H1 (cell line): ENCODE data around the gene CDK5RAP3. TPM values are rescaled to one million over a fixed set of nuclear protein-coding genes. Genes with fewer than 3 reads are reported as not detected.

ENCODE experiments used
- CTCF ChIA-PET: fragments of 300-600 bp; sonication (Branson Sonifier 250); formaldehyde crosslinking; loops from one replicate; lab custom pipeline; 2021; ENCODE audit not compliant: partially characterized antibody; lab: Charles Lee
- POLR2A ChIA-PET: fragments of 300-600 bp; sonication (Branson Sonifier 250); formaldehyde crosslinking; loops from one replicate; lab custom pipeline; 2021; ENCODE audit warnings: inconsistent platforms; ENCODE audit not compliant: partially characterized antibody; lab: Charles Lee
- DNase-seq, 2 experiments: peaks; one replicate each; pipeline versions ENCODE4 v3.0.0 to v3.0.0-alpha.2; 2010 to 2022; ENCODE audit warnings: low spot score in 2 of 2, low read depth in 1 of 2, mixed read lengths in 1 of 2
- FAIRE-seq: peaks from 2 replicates; lab custom pipeline; 2011; peaks lifted over from hg19 to GRCh38; lab: Jason Lieb, UNC
- H2AFZ ChIP-seq: 2 replicates; pipeline ENCODE4 v1.8.1; 2012; ENCODE audit warnings: low read length, inconsistent platforms
- H2AK5ac ChIP-seq: 2 replicates; pipeline ENCODE4 v1.6.1; 2013; ENCODE audit warnings: low read depth, low read length
- H2BK120ac ChIP-seq: replicated peaks from 2 replicates; pipeline ENCODE3; 2013; ENCODE audit warnings: low read depth, low read length, inconsistent platforms
- H2BK12ac ChIP-seq: 2 replicates; pipeline ENCODE4 v1.6.1; 2013; ENCODE audit warnings: low read depth, low read length
- H2BK15ac ChIP-seq: 2 replicates; pipeline ENCODE4 v1.6.1; 2013; ENCODE audit warnings: low read length
- H2BK20ac ChIP-seq: 2 replicates; pipeline ENCODE4 v1.6.1; 2013; ENCODE audit warnings: low read length
- H2BK5ac ChIP-seq: 2 replicates; pipeline ENCODE4 v1.6.1; 2013; ENCODE audit warnings: low read depth, low read length
- H3K14ac ChIP-seq: 2 replicates; pipeline ENCODE4 v1.6.1; 2013; ENCODE audit warnings: inconsistent platforms; ENCODE audit not compliant: insufficient read length
- H3K18ac ChIP-seq: 2 replicates; pipeline ENCODE4 v1.6.1; 2013; ENCODE audit warnings: low read length; ENCODE audit errors: extremely low read depth
- H3K23ac ChIP-seq: 2 replicates; pipeline ENCODE4 v1.6.1; 2013; ENCODE audit warnings: inconsistent platforms; ENCODE audit not compliant: insufficient read length
- H3K23me2 ChIP-seq: 2 replicates; pipeline ENCODE4 v1.6.1; 2013; ENCODE audit warnings: low read depth, low read length
- H3K27ac ChIP-seq: 2 replicates; pipeline ENCODE4 v1.6.1; 2011; ENCODE audit warnings: low read depth, low read length, inconsistent platforms
- H3K27me3 ChIP-seq, 4 experiments: replicated peaks in 1 of 4; 1 replicate in 1 of 4; 2 replicates in 3 of 4; pipeline versions ENCODE4 v1.6.1 to v1.8.1; 2011 to 2013; ENCODE audit warnings: low read length in 3 of 4, mild to moderate bottlenecking in 3 of 4, inconsistent platforms in 2 of 4, mixed read lengths in 2 of 4, moderate library complexity in 1 of 4; ENCODE audit not compliant: control insufficient read depth in 3 of 4, insufficient read depth in 3 of 4; ENCODE audit errors: extremely low read depth in 1 of 4
- H3K36me3 ChIP-seq, 4 experiments: 2 replicates each; pipeline versions ENCODE4 v1.6.1 to v1.8.1; 2011 to 2013; ENCODE audit warnings: mild to moderate bottlenecking in 4 of 4, low read length in 3 of 4, moderate library complexity in 2 of 4, control low read depth in 1 of 4, inconsistent platforms in 1 of 4; ENCODE audit not compliant: insufficient read depth in 4 of 4, control insufficient read depth in 2 of 4
- H3K4ac ChIP-seq: replicated peaks from 2 replicates; pipeline ENCODE3; 2013; ENCODE audit warnings: low read length, low read depth, mixed read lengths, inconsistent platforms; ENCODE audit not compliant: insufficient read length
- H3K4me1 ChIP-seq, 4 experiments: replicated peaks in 1 of 4; 1 replicate in 1 of 4; 2 replicates in 3 of 4; pipeline versions ENCODE4 v1.6.1 to v1.8.1; 2011 to 2013; ENCODE audit warnings: low read length in 3 of 4, inconsistent platforms in 2 of 4, mixed read lengths in 1 of 4; ENCODE audit not compliant: insufficient read depth in 4 of 4, control insufficient read depth in 3 of 4
- H3K4me2 ChIP-seq, 2 experiments: 2 replicates each; pipeline versions ENCODE4 v1.6.1 to v1.8.1; 2011 to 2013; ENCODE audit warnings: low read depth in 2 of 2, low read length in 2 of 2, control low read depth in 1 of 2, inconsistent platforms in 1 of 2, mild to moderate bottlenecking in 1 of 2; ENCODE audit not compliant: insufficient read depth in 1 of 2
- H3K4me3 ChIP-seq, 4 experiments: fragments of 200-600, 300-600 bp in 1 of 4; sonication (generic), shearing (Covaris generic), sonication (Bioruptor Twin) in 1 of 4; 2 replicates each; pipeline versions ENCODE4 v1.5.1 to v1.8.1; 2011 to 2016; ENCODE audit warnings: low read length in 4 of 4, low read depth in 3 of 4, control low read depth in 2 of 4, inconsistent platforms in 2 of 4, mild to moderate bottlenecking in 2 of 4, mixed read lengths in 1 of 4, moderate library complexity in 1 of 4; ENCODE audit not compliant: insufficient read depth in 2 of 4; ENCODE audit errors: extremely low read depth in 1 of 4
- H3K56ac ChIP-seq: replicated peaks from 2 replicates; pipeline ENCODE3; 2013; ENCODE audit warnings: low read depth, mild to moderate bottlenecking, mixed read lengths, low read length, inconsistent platforms; ENCODE audit not compliant: insufficient read length
- H3K79me1 ChIP-seq: 2 replicates; pipeline ENCODE4 v1.6.1; 2013; ENCODE audit warnings: low read depth, low read length, control low read depth
- H3K79me2 ChIP-seq, 2 experiments: 2 replicates each; pipeline versions ENCODE4 v1.6.1 to v1.8.1; 2012 to 2013; ENCODE audit warnings: low read length in 2 of 2, mild to moderate bottlenecking in 2 of 2, inconsistent platforms in 1 of 2; ENCODE audit not compliant: insufficient read depth in 2 of 2, control insufficient read depth in 1 of 2
- H3K9ac ChIP-seq, 4 experiments: replicated peaks in 1 of 4; 1 replicate in 1 of 4; 2 replicates in 3 of 4; pipeline versions ENCODE4 v1.6.1 to v1.8.1; 2011 to 2013; ENCODE audit warnings: low read depth in 3 of 4, low read length in 3 of 4, control low read depth in 2 of 4, mild to moderate bottlenecking in 2 of 4, moderate library complexity in 2 of 4, inconsistent platforms in 1 of 4; ENCODE audit errors: extremely low read depth in 1 of 4
- H3K9me3 ChIP-seq, 2 experiments: 2 replicates each; pipeline versions ENCODE4 v1.6.1 to v1.8.1; 2012 to 2013; ENCODE audit warnings: mild to moderate bottlenecking in 2 of 2, moderate library complexity in 2 of 2, control low read depth in 1 of 2, inconsistent platforms in 1 of 2, low read depth in 1 of 2, low read length in 1 of 2, mixed read lengths in 1 of 2; ENCODE audit not compliant: insufficient read depth in 2 of 2
- H4K20me1 ChIP-seq, 2 experiments: replicated peaks in 1 of 2; 2 replicates each; pipeline versions ENCODE3 to v1.8.1; 2011 to 2013; ENCODE audit warnings: inconsistent platforms in 2 of 2, low read length in 2 of 2, mild to moderate bottlenecking in 1 of 2; ENCODE audit not compliant: insufficient read depth in 2 of 2, control insufficient read depth in 1 of 2
- H4K5ac ChIP-seq: 2 replicates; pipeline ENCODE4 v1.6.1; 2013; ENCODE audit warnings: low read length, low read depth, mixed read lengths, inconsistent platforms; ENCODE audit not compliant: insufficient read length
- H4K8ac ChIP-seq: 2 replicates; pipeline ENCODE4 v1.8.0; 2013; ENCODE audit warnings: mild to moderate bottlenecking, moderate library complexity, low read length, inconsistent platforms; ENCODE audit not compliant: insufficient read depth; ENCODE audit errors: extremely low read depth
- H4K91ac ChIP-seq: replicated peaks from 2 replicates; pipeline ENCODE3; 2013; ENCODE audit warnings: low read length, mixed read lengths, inconsistent platforms; ENCODE audit not compliant: insufficient read length
- BACH1 ChIP-seq: IDR thresholded peaks from 2 replicates; pipeline ENCODE4 v1.6.1; 2012; ENCODE audit warnings: low read length, improper control_type of control experiment
- BCL11A ChIP-seq, 2 experiments: IDR thresholded peaks; one replicate each; pipeline ENCODE4 v1.6.1; 2011; ENCODE audit warnings: low read depth in 2 of 2, low read length in 2 of 2, mild to moderate bottlenecking in 2 of 2
- CHD2 ChIP-seq: IDR thresholded peaks from 2 replicates; pipeline ENCODE4 v1.6.1; 2012; ENCODE audit warnings: low read length, improper control_type of control experiment
- JUN ChIP-seq: IDR thresholded peaks from 2 replicates; pipeline ENCODE4 v1.6.1; 2011; ENCODE audit warnings: low read depth, mild to moderate bottlenecking, improper control_type of control experiment, low read length
- KDM4A ChIP-seq: IDR thresholded peaks from one replicate; pipeline ENCODE4 v1.7.1; 2012; ENCODE audit warnings: low read depth, mild to moderate bottlenecking, moderate library complexity, low read length, inconsistent platforms; ENCODE audit not compliant: severe bottlenecking
- MAFK ChIP-seq: IDR thresholded peaks from 2 replicates; pipeline ENCODE4 v1.6.1; 2012; ENCODE audit warnings: low read depth, mild to moderate bottlenecking, improper control_type of control experiment, low read length
- NRF1 ChIP-seq: IDR thresholded peaks from 2 replicates; pipeline ENCODE4 v1.6.1; 2011; ENCODE audit warnings: mild to moderate bottlenecking, low read depth, low read length, improper control_type of control experiment
- RAD21 ChIP-seq, 2 experiments: IDR thresholded peaks in 1 of 2; conservative IDR thresholded peaks in 1 of 2; 2 replicates each; pipeline ENCODE4 v1.6.1; 2011; ENCODE audit warnings: low read depth in 2 of 2, low read length in 2 of 2, improper control_type of control experiment in 1 of 2, inconsistent platforms in 1 of 2, mild to moderate bottlenecking in 1 of 2, moderate library complexity in 1 of 2
- RBBP5 ChIP-seq: IDR thresholded peaks from 2 replicates; pipeline ENCODE4 v1.7.1; 2012; ENCODE audit warnings: low read depth, mild to moderate bottlenecking, inconsistent platforms, low read length, moderate library complexity, borderline replicate concordance
- RXRA ChIP-seq: IDR thresholded peaks from 2 replicates; pipeline ENCODE4 v1.6.1; 2011; ENCODE audit warnings: low read depth, mild to moderate bottlenecking, low read length, moderate library complexity; ENCODE audit not compliant: insufficient read depth
- SIN3A ChIP-seq, 2 experiments: IDR thresholded peaks in 1 of 2; conservative IDR thresholded peaks in 1 of 2; 2 replicates each; pipeline ENCODE4 v1.6.1; 2011 to 2012; ENCODE audit warnings: low read length in 2 of 2, improper control_type of control experiment in 1 of 2, low read depth in 1 of 2, mild to moderate bottlenecking in 1 of 2
- SIRT6 ChIP-seq: IDR thresholded peaks from one replicate; pipeline ENCODE4 v1.7.1; 2012; ENCODE audit warnings: low read length, inconsistent platforms
- SP1 ChIP-seq: IDR thresholded peaks from 2 replicates; pipeline ENCODE4 v1.6.1; 2011; ENCODE audit warnings: low read depth, low read length
- WGBS, 2 experiments: shearing (Covaris generic) in 1 of 2; methylation state at CpG; one replicate each; pipeline versions ENCODE4 v1.1.6 to v1.1.7; 2013 to 2015; ENCODE audit warnings: low lambda C conversion rate in 2 of 2, mixed read lengths in 2 of 2, inconsistent platforms in 1 of 2, low coverage in 1 of 2, missing lambda C conversion rate in 1 of 2; ENCODE audit not compliant: insufficient replicate concordance in 2 of 2, insufficient coverage in 1 of 2, insufficient read length in 1 of 2; ENCODE audit errors: extremely low coverage in 1 of 2, missing lambda C conversion rate in 1 of 2; 5-methylcytosine and 5-hydroxymethylcytosine counted together
- polyA plus RNA-seq, 7 experiments: library from polyadenylated mRNA; depleted of rRNA in 3 of 7; stranded (reverse) in 5 of 7; unstranded in 2 of 7; fragments of >200 nt in 5 of 7; fragments of 200-250 nt in 2 of 7; gene quantifications; 1 replicate in 5 of 7; 2 replicates in 1 of 7; 4 replicates in 1 of 7; pipeline versions ENCODE4 v1.2.1 to v1.2.3, GENCODE V29; 2011 to 2013; ENCODE audit warnings: missing spikeins in 2 of 7, mixed read lengths in 2 of 7
- total RNA-seq: library from RNA; stranded (reverse); fragmentation: NEBNext Ultra II Directional; extraction: Animal tissue kit (Norgen Biotek cat#: 25700); gene quantifications from 2 replicates; pipeline ENCODE4 v1.2.1, GENCODE V29; 2021

The CDK5RAP3 gene
- total and polyA plus RNA-seq, 2 of the 8 experiments (the other 6 are each of a cell fraction or from before 2014, with no cell fraction given): 88.2 to 93.2 TPM

DNA sequence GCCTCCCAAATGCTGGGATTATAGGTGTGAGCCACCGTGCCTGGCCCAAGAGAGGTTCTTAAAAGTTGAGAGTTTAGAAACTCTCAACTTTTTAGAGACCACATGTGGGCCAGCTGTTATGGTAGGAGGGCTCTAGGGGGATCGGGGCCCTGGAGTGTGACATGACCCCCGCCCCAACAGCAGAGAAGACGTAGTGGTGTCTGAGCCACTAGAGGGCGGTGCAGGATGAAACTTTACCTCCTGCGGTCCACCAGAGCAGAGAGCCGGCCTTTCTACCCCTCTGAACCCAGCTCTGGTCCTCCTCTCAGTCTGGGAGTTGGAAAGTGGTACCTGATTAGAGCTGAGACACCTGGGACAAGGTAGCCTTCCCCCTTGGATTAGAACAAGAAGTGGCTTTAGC is 7.4 kb downstream of the CDK5RAP3 start:
- Histone ChIP-seq H3K9ac (no peak overlapping the region), H2BK120ac (no peak overlapping the region), H2AK5ac (no peak overlapping the region), H3K79me2 (no peaks in the 10 kb centered on the region), H2BK5ac (no peak overlapping the region), H3K56ac (no peak overlapping the region), H3K27me3 (no peaks in the 10 kb centered on the region), H3K36me3 (peaks cover 24 to 78% (median 58%) of the 10 kb centered on the region in 4 experiments; a peak in 7 of 8 replicates), H4K20me1 (no peaks in the 10 kb centered on the region), H3K27ac (no peak overlapping the region), H3K4me2 (no peak overlapping the region), H3K14ac (no peak overlapping the region), H2AFZ (no peak overlapping the region), H4K8ac (no peak overlapping the region), H3K79me1 (peaks cover 3% of the 10 kb centered on the region; the same call in 1 of the 2 replicates), H3K23ac (no peak overlapping the region), H3K4me3 (no peak overlapping the region), H3K9me3 (no peaks in the 10 kb centered on the region), H3K4me1 (no peaks in the 10 kb centered on the region; a peak in 1 of 7 replicates), H2BK15ac (no peak overlapping the region), H3K18ac (no peak overlapping the region), H4K5ac (no peak overlapping the region), H3K23me2 (no peaks in the 10 kb centered on the region), H2BK20ac (no peak overlapping the region), H4K91ac (no peak overlapping the region), H2BK12ac (no peak overlapping the region), H3K4ac (no peak overlapping the region)
- peak; percentile 63 for FAIRE-seq
- POLR2A ChIA-PET: interaction anchor here (0.7 to 2.2 kb wide), 11 partner anchors 13 to 135 kb away, joined by 3 to 5 read pairs (median 3); partner anchors contain the start of gene NFE2L1
- WGBS, 2 experiments: 36% methylated on average over 7 of the region's 7 CpGs; no CpG with 5 or more reads in 1 of the 2 experiments
- CTCF ChIA-PET: interaction anchor here (0.5 to 40.5 kb wide), 26 partner anchors 9 to 145 kb away, joined by 3 to 1010 read pairs (median 4); partner anchors contain the start of genes PNPO, PRR15L and SCRN2
- peak in 1 of 2 experiments; percentile 83 for DNase-seq
- TF ChIP-seq RBBP5 (no peak), KDM4A (no peak), NRF1 (no peak), CHD2 (no peak), JUN (no peak), SIRT6 (no peak), MAFK (no peak), RAD21 (IDR thresholded peaks at IDR 0.05 in 1 of 2, conservative IDR thresholded peaks at IDR 0.05 in 1 of 2; ENCODE audit: low read depth in 2 of 2, low read length in 2 of 2) (peak; percentile 92 to 97), RXRA (0 out of 2 replicates have a peak, but pooled peaks have one; percentile 15), SIN3A (conservative IDR thresholded peaks at IDR 0.05 in 1 of 2, IDR thresholded peaks at IDR 0.05 in 1 of 2; ENCODE audit: low read depth in 1 of 2, low read length in 2 of 2) (peak in 1 of 2 experiments; percentile 59; a peak in 1 of 4 replicates), BCL11A (IDR thresholded peaks at IDR 0.05; ENCODE audit: low read depth in 2 of 2, low read length in 2 of 2) (no peak), BACH1 (no peak), SP1 (no peak)
